K562 (cell line): ENCODE results near the gene MACF1. TPM values are rescaled to one million over a fixed set of nuclear protein-coding genes. Genes with fewer than 3 reads are reported as not detected.

Experiments
- ARNT ChIP-seq, 2 experiments: fragments of 450-650 bp; IDR thresholded peaks; 2 replicates each; pipeline ENCODE4 v1.6.1; 2016; ENCODE audit warnings: mild to moderate bottlenecking in 1 of 2
- E2F3 ChIP-seq: fragments of 250-450 bp; sonication (Bioruptor Pico); IDR thresholded peaks from 2 replicates; pipeline ENCODE4 v1.4.0; 2020; ENCODE audit warnings: mild to moderate bottlenecking
- GATAD2A ChIP-seq: fragments of 450-650 bp; IDR thresholded peaks from 2 replicates; pipeline ENCODE4 v1.6.1; 2017
- HDAC3 ChIP-seq: fragments of 450-650 bp; IDR thresholded peaks from 2 replicates; pipeline ENCODE4 v1.6.1; 2018; ENCODE audit warnings: borderline replicate concordance, mild to moderate bottlenecking, moderate library complexity; ENCODE audit not compliant: partially characterized antibody
- JUN ChIP-seq, 2 experiments: sonication (generic) in 1 of 2; formaldehyde crosslinking in 1 of 2; IDR thresholded peaks; 2 replicates each; pipeline versions ENCODE4 v1.6.1 to v1.8.0; 2012 to 2022; ENCODE audit warnings: borderline replicate concordance in 2 of 2, mild to moderate bottlenecking in 2 of 2, improper control_type of control experiment in 1 of 2, low read depth in 1 of 2, low read length in 1 of 2, missing genetic modification reagents in 1 of 2
- KAT8 ChIP-seq: fragments of 450-650 bp; IDR thresholded peaks from 2 replicates; pipeline ENCODE4 v1.6.1; 2016; ENCODE audit warnings: low read depth, mild to moderate bottlenecking
- KLF1 ChIP-seq: fragments of 450-650 bp; IDR thresholded peaks from 2 replicates; pipeline ENCODE4 v1.6.1; 2016; ENCODE audit warnings: missing genetic modification characterization, missing compliant biosample characterization
- PHF8 ChIP-seq: fragments of 200-600 bp; sonication (generic); IDR thresholded peaks from 2 replicates; pipeline ENCODE4 v1.6.1; 2012; ENCODE audit warnings: mixed run types, mild to moderate bottlenecking, inconsistent platforms, low read length, moderate library complexity, borderline replicate concordance
- SRSF1 ChIP-seq: fragments of 200-400 bp; formaldehyde crosslinking; IDR thresholded peaks from 2 replicates; pipeline ENCODE4 v1.6.1; 2017; ENCODE audit warnings: mild to moderate bottlenecking, low read depth, low read length, moderate library complexity
- YBX1 ChIP-seq: fragments of 450-650 bp; IDR thresholded peaks from 2 replicates; pipeline ENCODE4 v1.7.1; 2016; ENCODE audit warnings: mild to moderate bottlenecking
- ZNF431 ChIP-seq: sonication (generic); formaldehyde crosslinking; IDR thresholded peaks from 2 replicates; pipeline ENCODE4 v1.8.0; 2022; ENCODE audit warnings: mild to moderate bottlenecking, missing genetic modification reagents
- ZNF589 ChIP-seq: fragments of 200-800 bp; sonication (Bioruptor generic); IDR thresholded peaks from 2 replicates; pipeline ENCODE4 v1.6.1; 2016; ENCODE audit warnings: low read depth, missing genetic modification characterization, missing compliant biosample characterization
- ZNF668 ChIP-seq: fragments of 250-450 bp; sonication (Bioruptor Pico); IDR thresholded peaks from 2 replicates; pipeline ENCODE4 v1.8.0; 2022; ENCODE audit warnings: mild to moderate bottlenecking, inconsistent platforms
- polyA plus RNA-seq, 8 experiments: library from polyadenylated mRNA; depleted of rRNA in 4 of 8; stranded (reverse) in 5 of 8; unstranded in 3 of 8; fragments of >200 nt; fragmentation: Nextera tagmentation in 2 of 8; fragmentation: Illumina TruSeq in 1 of 8; extraction: Ambion mirVana in 2 of 8; extraction: Trizol in 1 of 8; gene quantifications; 2 replicates each; pipeline versions ENCODE4 v1.2.1 to v1.2.3, GENCODE V29; 2011 to 2014; ENCODE audit warnings: inconsistent platforms in 1 of 8, missing spikeins in 1 of 8
- total RNA-seq, 7 experiments: library from RNA; depleted of rRNA in 6 of 7; stranded (reverse); fragments of >200 nt in 6 of 7; fragmentation: Illumina TruSeq in 2 of 7; extraction: Trizol in 2 of 7; gene quantifications; 2 replicates each; pipeline versions ENCODE4 v1.2.1 to v1.2.3, GENCODE V29; 2011 to 2021; ENCODE audit warnings: low replicate concordance in 1 of 7
- TF ChIP-seq, protein P1 (sequence below): fragments of 450-650 bp; formaldehyde crosslinking; IDR thresholded peaks from 2 replicates; pipeline ENCODE4 v1.4.0; 2020; ENCODE audit warnings: mild to moderate bottlenecking, moderate library complexity
- TF ChIP-seq, protein P2 (sequence below): fragments of 450-650 bp; IDR thresholded peaks from 2 replicates; pipeline ENCODE4 v1.6.1; 2016; ENCODE audit warnings: low read depth, mild to moderate bottlenecking, moderate library complexity
- TF ChIP-seq, protein P3 (sequence below), 2 experiments: fragments of 450-650 bp in 1 of 2; sonication (generic) in 1 of 2; formaldehyde crosslinking in 1 of 2; IDR thresholded peaks in 1 of 2; conservative IDR thresholded peaks in 1 of 2; 2 replicates each; pipeline versions ENCODE4 v1.6.1 to v1.8.1; 2016 to 2023; ENCODE audit warnings: mild to moderate bottlenecking in 2 of 2, moderate library complexity in 2 of 2, inconsistent platforms in 1 of 2, missing genetic modification reagents in 1 of 2
- TF ChIP-seq, protein P4 (sequence below): fragments of 250-450 bp; sonication (Bioruptor Pico); IDR thresholded peaks from 2 replicates; pipeline ENCODE4 v1.5.0; 2022; ENCODE audit warnings: mild to moderate bottlenecking
- TF ChIP-seq, protein P5 (sequence below): fragments of 250-450 bp; sonication (Bioruptor Pico); IDR thresholded peaks from 2 replicates; pipeline ENCODE4 v1.4.0; 2020; ENCODE audit warnings: mild to moderate bottlenecking, moderate library complexity

MACF1 gene
- total and polyA plus RNA-seq, 9 of the 15 experiments (the other 6 are each of a cell fraction or from before 2014, with no cell fraction given) = 13.2 to 232 (median 112) TPM

DNA sequence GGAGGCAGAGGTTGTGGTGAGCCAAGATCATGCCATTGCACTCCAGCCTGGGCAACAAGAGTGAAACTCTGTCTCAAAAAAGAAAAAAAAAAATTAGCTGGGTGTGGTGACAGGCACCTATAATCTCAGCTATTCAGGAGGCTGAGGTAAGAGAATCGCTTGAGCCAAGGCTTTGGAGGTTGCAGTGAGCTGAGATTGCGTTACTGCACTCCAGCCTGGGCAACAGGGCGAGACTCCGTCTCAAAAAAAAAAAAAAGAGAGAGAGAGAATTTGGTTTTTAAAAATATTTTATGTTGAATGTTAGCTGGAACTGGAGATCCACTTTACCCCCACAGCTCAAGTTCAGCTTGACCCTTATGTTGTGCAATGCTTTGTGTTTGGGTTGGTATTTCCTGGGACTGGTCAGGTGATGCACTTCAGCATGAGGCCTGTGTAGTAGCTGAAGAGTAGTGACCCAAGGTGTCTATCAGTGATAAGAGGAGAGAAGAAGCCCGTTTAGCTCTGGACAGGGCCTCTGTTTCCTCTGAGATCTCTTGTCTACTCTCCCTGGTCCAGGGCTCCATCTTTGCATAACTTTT lies 36.8 kb upstream of the MACF1 start (continued):
- TF ChIP-seq, protein P1, sequence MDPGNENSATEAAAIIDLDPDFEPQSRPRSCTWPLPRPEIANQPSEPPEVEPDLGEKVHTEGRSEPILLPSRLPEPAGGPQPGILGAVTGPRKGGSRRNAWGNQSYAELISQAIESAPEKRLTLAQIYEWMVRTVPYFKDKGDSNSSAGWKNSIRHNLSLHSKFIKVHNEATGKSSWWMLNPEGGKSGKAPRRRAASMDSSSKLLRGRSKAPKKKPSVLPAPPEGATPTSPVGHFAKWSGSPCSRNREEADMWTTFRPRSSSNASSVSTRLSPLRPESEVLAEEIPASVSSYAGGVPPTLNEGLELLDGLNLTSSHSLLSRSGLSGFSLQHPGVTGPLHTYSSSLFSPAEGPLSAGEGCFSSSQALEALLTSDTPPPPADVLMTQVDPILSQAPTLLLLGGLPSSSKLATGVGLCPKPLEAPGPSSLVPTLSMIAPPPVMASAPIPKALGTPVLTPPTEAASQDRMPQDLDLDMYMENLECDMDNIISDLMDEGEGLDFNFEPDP (CRISPR knock-in tag) = no peak
- TF ChIP-seq GATAD2A (no peak), ZNF431 (no peak), E2F3 (CRISPR knock-in tag) (no peak), ZNF668 (no peak), ZNF589 (peak; percentile 92), YBX1 (no peak), HDAC3 (peak; percentile 92), JUN (IDR thresholded peaks at IDR 0.05; ENCODE audit: borderline replicate concordance, low read depth, low read length) (peak; percentile 61; the same call in 1 of the 2 replicates), JUN (CRISPR knock-in tag; IDR thresholded peaks at IDR 0.05; ENCODE audit: borderline replicate concordance) (no peak), KAT8 (no peak), PHF8 (no peak), KLF1 (no peak), SRSF1 (no peak), ARNT (IDR thresholded peaks at IDR 0.05) (peak; percentile 66 to 98; a peak in 3 of 4 replicates)
- TF ChIP-seq, protein P2, sequence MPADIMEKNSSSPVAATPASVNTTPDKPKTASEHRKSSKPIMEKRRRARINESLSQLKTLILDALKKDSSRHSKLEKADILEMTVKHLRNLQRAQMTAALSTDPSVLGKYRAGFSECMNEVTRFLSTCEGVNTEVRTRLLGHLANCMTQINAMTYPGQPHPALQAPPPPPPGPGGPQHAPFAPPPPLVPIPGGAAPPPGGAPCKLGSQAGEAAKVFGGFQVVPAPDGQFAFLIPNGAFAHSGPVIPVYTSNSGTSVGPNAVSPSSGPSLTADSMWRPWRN = peak; percentile 82
- TF ChIP-seq, protein P3, sequence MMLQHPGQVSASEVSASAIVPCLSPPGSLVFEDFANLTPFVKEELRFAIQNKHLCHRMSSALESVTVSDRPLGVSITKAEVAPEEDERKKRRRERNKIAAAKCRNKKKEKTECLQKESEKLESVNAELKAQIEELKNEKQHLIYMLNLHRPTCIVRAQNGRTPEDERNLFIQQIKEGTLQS (IDR thresholded peaks at IDR 0.05) = peak; percentile 88
- TF ChIP-seq, protein P3 (CRISPR knock-in tag; conservative IDR thresholded peaks at IDR 0.05) = no peak; the same call in 1 of the 2 replicates
- TF ChIP-seq, protein P4, sequence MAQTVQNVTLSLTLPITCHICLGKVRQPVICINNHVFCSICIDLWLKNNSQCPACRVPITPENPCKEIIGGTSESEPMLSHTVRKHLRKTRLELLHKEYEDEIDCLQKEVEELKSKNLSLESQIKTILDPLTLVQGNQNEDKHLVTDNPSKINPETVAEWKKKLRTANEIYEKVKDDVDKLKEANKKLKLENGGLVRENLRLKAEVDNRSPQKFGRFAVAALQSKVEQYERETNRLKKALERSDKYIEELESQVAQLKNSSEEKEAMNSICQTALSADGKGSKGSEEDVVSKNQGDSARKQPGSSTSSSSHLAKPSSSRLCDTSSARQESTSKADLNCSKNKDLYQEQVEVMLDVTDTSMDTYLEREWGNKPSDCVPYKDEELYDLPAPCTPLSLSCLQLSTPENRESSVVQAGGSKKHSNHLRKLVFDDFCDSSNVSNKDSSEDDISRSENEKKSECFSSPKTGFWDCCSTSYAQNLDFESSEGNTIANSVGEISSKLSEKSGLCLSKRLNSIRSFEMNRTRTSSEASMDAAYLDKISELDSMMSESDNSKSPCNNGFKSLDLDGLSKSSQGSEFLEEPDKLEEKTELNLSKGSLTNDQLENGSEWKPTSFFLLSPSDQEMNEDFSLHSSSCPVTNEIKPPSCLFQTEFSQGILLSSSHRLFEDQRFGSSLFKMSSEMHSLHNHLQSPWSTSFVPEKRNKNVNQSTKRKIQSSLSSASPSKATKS = no peak
- TF ChIP-seq, protein P5, sequence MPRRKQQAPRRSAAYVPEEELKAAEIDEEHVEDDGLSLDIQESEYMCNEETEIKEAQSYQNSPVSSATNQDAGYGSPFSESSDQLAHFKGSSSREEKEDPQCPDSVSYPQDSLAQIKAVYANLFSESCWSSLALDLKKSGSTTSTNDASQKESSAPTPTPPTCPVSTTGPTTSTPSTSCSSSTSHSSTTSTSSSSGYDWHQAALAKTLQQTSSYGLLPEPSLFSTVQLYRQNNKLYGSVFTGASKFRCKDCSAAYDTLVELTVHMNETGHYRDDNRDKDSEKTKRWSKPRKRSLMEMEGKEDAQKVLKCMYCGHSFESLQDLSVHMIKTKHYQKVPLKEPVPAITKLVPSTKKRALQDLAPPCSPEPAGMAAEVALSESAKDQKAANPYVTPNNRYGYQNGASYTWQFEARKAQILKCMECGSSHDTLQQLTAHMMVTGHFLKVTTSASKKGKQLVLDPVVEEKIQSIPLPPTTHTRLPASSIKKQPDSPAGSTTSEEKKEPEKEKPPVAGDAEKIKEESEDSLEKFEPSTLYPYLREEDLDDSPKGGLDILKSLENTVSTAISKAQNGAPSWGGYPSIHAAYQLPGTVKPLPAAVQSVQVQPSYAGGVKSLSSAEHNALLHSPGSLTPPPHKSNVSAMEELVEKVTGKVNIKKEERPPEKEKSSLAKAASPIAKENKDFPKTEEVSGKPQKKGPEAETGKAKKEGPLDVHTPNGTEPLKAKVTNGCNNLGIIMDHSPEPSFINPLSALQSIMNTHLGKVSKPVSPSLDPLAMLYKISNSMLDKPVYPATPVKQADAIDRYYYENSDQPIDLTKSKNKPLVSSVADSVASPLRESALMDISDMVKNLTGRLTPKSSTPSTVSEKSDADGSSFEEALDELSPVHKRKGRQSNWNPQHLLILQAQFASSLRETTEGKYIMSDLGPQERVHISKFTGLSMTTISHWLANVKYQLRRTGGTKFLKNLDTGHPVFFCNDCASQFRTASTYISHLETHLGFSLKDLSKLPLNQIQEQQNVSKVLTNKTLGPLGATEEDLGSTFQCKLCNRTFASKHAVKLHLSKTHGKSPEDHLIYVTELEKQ = no peak
